HepG2 (cell line): ENCODE data around the gene AUNIP. TPM values are rescaled to one million over a fixed set of nuclear protein-coding genes. Genes with fewer than 3 reads are reported as not detected.

Source experiments
- ATAC-seq: fragments of 200-7000 bp; cut with Tn5 transposase; 3 replicates; pipeline ENCODE4 v1.9.1; 2020; ENCODE audit warnings: mild to moderate bottlenecking, moderate library complexity
- BruUV-seq: library from RNA; stranded (reverse); fragments of 400-500 nt; replicated peaks from 2 replicates; lab custom pipeline; 2021; lab: Mats Ljungman, UMichigan
- CTCF ChIA-PET: fragments of 300-600 bp; formaldehyde crosslinking; extraction: SDS; loops from one replicate; lab custom pipeline; 2021; ENCODE audit warnings: low total read pairs, inconsistent platforms, low intra/inter-chr PET ratio; lab: Yijun Ruan, JAX
- POLR2A ChIA-PET: fragments of 350-600 bp; sonication (Branson Sonifier 250); formaldehyde crosslinking; loops from one replicate; lab custom pipeline; 2020; ENCODE audit warnings: antibody characterized with exemption, inconsistent platforms; lab: Yijun Ruan, JAX
- DNase-seq: peaks from one replicate; pipeline ENCODE4 v3.0.0-alpha.2; 2015; ENCODE audit warnings: low spot score
- FAIRE-seq: peaks from 3 replicates; lab custom pipeline; 2011; peaks lifted over from hg19 to GRCh38; lab: Jason Lieb, UNC
- H2AFZ ChIP-seq: one replicate; pipeline ENCODE4 v1.6.1; 2011; ENCODE audit warnings: low read length, inconsistent platforms
- H3K27ac ChIP-seq: fragments of 300-600 bp; 3 replicates; pipeline ENCODE4 v1.8.0; 2011; ENCODE audit warnings: mixed run types, mild to moderate bottlenecking, mixed read lengths, low read length, inconsistent platforms; ENCODE audit not compliant: insufficient read depth; ENCODE audit errors: extremely low read length
- H3K27me3 ChIP-seq, 2 experiments: fragments of 200-600 bp in 1 of 2; 2 replicates in 1 of 2; 3 replicates in 1 of 2; pipeline versions ENCODE4 v1.6.0 to v1.8.0; 2011; ENCODE audit warnings: low read length in 2 of 2, mild to moderate bottlenecking in 2 of 2, moderate library complexity in 2 of 2, inconsistent platforms in 1 of 2; ENCODE audit not compliant: insufficient read depth in 2 of 2, control insufficient read depth in 1 of 2
- H3K36me3 ChIP-seq, 2 experiments: fragments of 200-600 bp in 1 of 2; replicated peaks in 1 of 2; 2 replicates in 1 of 2; 3 replicates in 1 of 2; pipeline versions ENCODE4 v1.5.1 to v1.8.0; 2011; ENCODE audit warnings: low read length in 2 of 2, inconsistent platforms in 1 of 2; ENCODE audit not compliant: insufficient read depth in 2 of 2, control insufficient read depth in 1 of 2
- H3K4me1 ChIP-seq: 2 replicates; pipeline ENCODE4 v1.5.1; 2012; ENCODE audit warnings: low read length, inconsistent platforms; ENCODE audit not compliant: insufficient read depth
- H3K4me2 ChIP-seq: 2 replicates; pipeline ENCODE4 v1.6.0; 2011; ENCODE audit warnings: low read depth, low read length, inconsistent platforms
- H3K4me3 ChIP-seq, 3 experiments: fragments of 200-600 bp in 1 of 3; sonication (generic), shearing (Covaris generic) in 1 of 3; replicated peaks in 1 of 3; 2 replicates each; pipeline ENCODE4 v1.5.1; 2011 to 2016; ENCODE audit warnings: low read length in 3 of 3, inconsistent platforms in 2 of 3, low read depth in 2 of 3, mild to moderate bottlenecking in 2 of 3, control low read depth in 1 of 3, mixed read lengths in 1 of 3; ENCODE audit not compliant: insufficient read depth in 1 of 3
- H3K79me2 ChIP-seq: one replicate; pipeline ENCODE4 v1.6.1; 2011; ENCODE audit warnings: low read length, inconsistent platforms; ENCODE audit not compliant: insufficient read depth
- H3K9ac ChIP-seq: 2 replicates; pipeline ENCODE4 v1.6.0; 2011; ENCODE audit warnings: mild to moderate bottlenecking, low read depth, low read length, inconsistent platforms; ENCODE audit not compliant: insufficient read depth
- H3K9me3 ChIP-seq: 2 replicates; pipeline ENCODE4 v1.5.1; 2012; ENCODE audit warnings: mild to moderate bottlenecking, low read length
- H4K20me1 ChIP-seq: 2 replicates; pipeline ENCODE4 v1.6.0; 2011; ENCODE audit warnings: inconsistent platforms, mild to moderate bottlenecking, low read length, moderate library complexity; ENCODE audit not compliant: insufficient read depth
- CENPT ChIP-seq: sonication (generic); formaldehyde crosslinking; IDR thresholded peaks from 2 replicates; pipeline ENCODE4 v1.8.0; 2022; ENCODE audit warnings: low read depth, mild to moderate bottlenecking, moderate library complexity, missing genetic modification reagents
- GABPB1 ChIP-seq: IDR thresholded peaks from 2 replicates; pipeline ENCODE4 v1.6.1; 2016; ENCODE audit warnings: mild to moderate bottlenecking, missing genetic modification reagents, moderate library complexity, missing compliant biosample characterization
- GATA4 ChIP-seq: sonication (generic); IDR thresholded peaks from 2 replicates; pipeline ENCODE4 v1.6.1; 2016; ENCODE audit warnings: antibody characterized with exemption, low read depth, borderline replicate concordance
- HDAC6 ChIP-seq: fragments of 200-600 bp; sonication (generic); IDR thresholded peaks from 2 replicates; pipeline ENCODE4 v1.7.0; 2017; ENCODE audit warnings: mild to moderate bottlenecking, antibody characterized with exemption, low read length, low read depth
- MAX ChIP-seq: IDR thresholded peaks from 2 replicates; pipeline ENCODE4 v1.6.1; 2012; ENCODE audit warnings: inconsistent platforms
- REL ChIP-seq: sonication (generic); formaldehyde crosslinking; conservative IDR thresholded peaks from 2 replicates; pipeline ENCODE4 v1.8.0; 2022; ENCODE audit warnings: mild to moderate bottlenecking, missing genetic modification reagents, moderate library complexity
- REXO4 ChIP-seq: sonication (generic); formaldehyde crosslinking; IDR thresholded peaks from 2 replicates; pipeline ENCODE4 v1.8.0; 2022; ENCODE audit warnings: missing genetic modification reagents, mild to moderate bottlenecking, borderline replicate concordance
- RFX5 ChIP-seq: IDR thresholded peaks from 2 replicates; pipeline ENCODE4 v1.6.1; 2011; ENCODE audit warnings: low read depth, low read length, improper control_type of control experiment
- ZBTB38 ChIP-seq: sonication (generic); formaldehyde crosslinking; IDR thresholded peaks from 2 replicates; pipeline ENCODE4 v1.5.1; 2020; ENCODE audit warnings: mild to moderate bottlenecking, missing genetic modification reagents
- ZBTB7B ChIP-seq: sonication (generic); formaldehyde crosslinking; IDR thresholded peaks from 2 replicates; pipeline ENCODE4 v1.4.0; 2020; ENCODE audit warnings: missing genetic modification reagents
- ZNF160 ChIP-seq: sonication (generic); formaldehyde crosslinking; IDR thresholded peaks from 2 replicates; pipeline ENCODE4 v1.8.0; 2022; ENCODE audit warnings: mild to moderate bottlenecking, inconsistent platforms, missing genetic modification reagents
- ZNF30 ChIP-seq: sonication (generic); formaldehyde crosslinking; IDR thresholded peaks from 2 replicates; pipeline ENCODE4 v1.5.0; 2020; ENCODE audit warnings: mild to moderate bottlenecking, missing genetic modification reagents
- ZNF547 ChIP-seq: sonication (generic); formaldehyde crosslinking; IDR thresholded peaks from 2 replicates; pipeline ENCODE4 v1.5.1; 2020; ENCODE audit warnings: mild to moderate bottlenecking, missing genetic modification reagents
- ZNF550 ChIP-seq: sonication (generic); formaldehyde crosslinking; IDR thresholded peaks from 2 replicates; pipeline ENCODE4 v1.4.0; 2020; ENCODE audit warnings: mild to moderate bottlenecking, missing genetic modification reagents, borderline replicate concordance
- ZNF678 ChIP-seq: sonication (generic); formaldehyde crosslinking; IDR thresholded peaks from 2 replicates; pipeline ENCODE4 v1.4.0; 2020; ENCODE audit warnings: mild to moderate bottlenecking, missing genetic modification reagents
- WGBS: methylation state at CpG from one replicate; pipeline ENCODE4 v1.1.6; 2017; ENCODE audit warnings: low lambda C conversion rate; 5-methylcytosine and 5-hydroxymethylcytosine counted together
- in situ Hi-C: cut with HindIII; loops from 2 replicates; pipeline ENCODE4 v1.10.0; 2017; ENCODE audit warnings: low pct_unique_long_range_greater_than_20kb; ENCODE audit not compliant: extremely low pct_ligation_motif_present
- intact Hi-C: fragments of 100-400 bp; cut with micrococcal nuclease; formaldehyde crosslinking; loops from one replicate; pipeline ENCODE4 v1.10.0; 2022; ENCODE audit not compliant: unreplicated experiment
- polyA plus RNA-seq, 8 experiments: library from polyadenylated mRNA; depleted of rRNA in 3 of 8; stranded (reverse) in 7 of 8; unstranded in 1 of 8; fragments of >200 nt; fragmentation: Illumina TruSeq in 4 of 8; extraction: Trizol in 4 of 8; gene quantifications; 2 replicates each; pipeline versions ENCODE4 v1.2.1 to v1.2.3, GENCODE V29; 2011 to 2016; ENCODE audit warnings: low read depth in 4 of 8, missing spikeins in 1 of 8, mixed read lengths in 1 of 8; ENCODE audit not compliant: insufficient read depth in 1 of 8
- total RNA-seq, 5 experiments: library from RNA; depleted of rRNA; stranded (reverse); fragments of >200 nt; fragmentation: Illumina TruSeq; extraction: Trizol; gene quantifications; 2 replicates each; pipeline ENCODE4 v1.2.3, GENCODE V29; 2016; ENCODE audit warnings: low read depth in 1 of 5
- TF ChIP-seq, protein P1 (sequence below): sonication (generic); formaldehyde crosslinking; IDR thresholded peaks from 2 replicates; pipeline ENCODE4 v1.5.1; 2020; ENCODE audit warnings: mild to moderate bottlenecking, moderate library complexity, missing genetic modification reagents
- TF ChIP-seq, protein P2 (sequence below): sonication (generic); formaldehyde crosslinking; IDR thresholded peaks from 2 replicates; pipeline ENCODE4 v1.4.0; 2020; ENCODE audit warnings: missing genetic modification reagents, borderline replicate concordance

AUNIP gene
- total and polyA plus RNA-seq, 2 of the 13 experiments (the other 11 are each of a cell fraction or from before 2014, with no cell fraction given) = 3.8 to 12.3 TPM

DNA sequence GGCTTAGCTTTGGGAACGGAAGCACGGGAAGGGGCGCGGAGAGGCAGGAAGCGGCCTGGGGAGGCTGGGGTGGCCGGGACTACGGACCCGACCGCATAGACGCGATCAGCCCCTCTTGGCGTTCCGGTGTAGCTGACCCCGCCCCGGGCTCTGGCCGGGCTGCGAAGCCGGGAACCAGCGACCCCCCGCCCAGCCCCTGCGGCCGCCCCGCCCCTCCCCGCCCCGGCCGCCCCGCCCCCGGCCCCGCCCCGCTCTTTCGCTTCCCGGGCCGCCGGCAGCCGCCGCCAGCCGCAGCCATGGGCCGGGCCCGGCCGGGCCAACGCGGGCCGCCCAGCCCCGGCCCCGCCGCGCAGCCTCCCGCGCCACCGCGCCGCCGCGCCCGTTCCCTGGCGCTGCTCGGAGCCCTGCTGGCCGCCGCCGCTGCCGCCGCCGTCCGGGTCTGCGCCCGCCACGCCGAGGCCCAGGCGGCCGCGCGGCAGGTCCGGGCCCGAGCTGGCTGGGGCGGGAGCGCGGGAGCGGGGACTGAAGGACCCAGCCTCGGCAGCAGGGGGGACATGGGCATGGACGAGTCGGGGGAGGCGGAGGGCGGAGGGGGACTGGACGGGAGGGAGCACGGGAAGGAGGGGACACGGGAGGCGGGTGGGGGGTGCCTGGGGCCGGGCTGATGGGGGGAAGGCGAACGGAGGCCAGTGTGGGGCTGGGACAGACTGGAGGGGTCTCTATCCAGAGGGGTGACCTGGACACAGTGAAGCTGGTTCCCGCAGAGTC is 59.1 kb downstream of the AUNIP start, which contains the start of gene SELENON (continued):
- TF ChIP-seq ZNF160 = no peak
- no peak for TF ChIP-seq GATA4
- peak; percentile 63; the same call in 1 of the 2 replicates for TF ChIP-seq GABPB1
- TF ChIP-seq ZNF678 (CRISPR knock-in tag) = 0 out of 2 replicates have a peak, but pooled peaks have one; percentile 50
- no peak for TF ChIP-seq ZNF550 (CRISPR knock-in tag)
- 0 out of 2 replicates have a peak, but pooled peaks have one; percentile 24 for TF ChIP-seq ZNF547
- TF ChIP-seq HDAC6 = no peak
- no peak for TF ChIP-seq REXO4 (CRISPR knock-in tag)
- TF ChIP-seq ZBTB38 (CRISPR knock-in tag) = 0 out of 2 replicates have a peak, but pooled peaks have one; percentile 25
- 0 out of 2 replicates have a peak, but pooled peaks have one; percentile 26 for TF ChIP-seq ZBTB7B (CRISPR knock-in tag)
- TF ChIP-seq RFX5 = no peak

DNA sequence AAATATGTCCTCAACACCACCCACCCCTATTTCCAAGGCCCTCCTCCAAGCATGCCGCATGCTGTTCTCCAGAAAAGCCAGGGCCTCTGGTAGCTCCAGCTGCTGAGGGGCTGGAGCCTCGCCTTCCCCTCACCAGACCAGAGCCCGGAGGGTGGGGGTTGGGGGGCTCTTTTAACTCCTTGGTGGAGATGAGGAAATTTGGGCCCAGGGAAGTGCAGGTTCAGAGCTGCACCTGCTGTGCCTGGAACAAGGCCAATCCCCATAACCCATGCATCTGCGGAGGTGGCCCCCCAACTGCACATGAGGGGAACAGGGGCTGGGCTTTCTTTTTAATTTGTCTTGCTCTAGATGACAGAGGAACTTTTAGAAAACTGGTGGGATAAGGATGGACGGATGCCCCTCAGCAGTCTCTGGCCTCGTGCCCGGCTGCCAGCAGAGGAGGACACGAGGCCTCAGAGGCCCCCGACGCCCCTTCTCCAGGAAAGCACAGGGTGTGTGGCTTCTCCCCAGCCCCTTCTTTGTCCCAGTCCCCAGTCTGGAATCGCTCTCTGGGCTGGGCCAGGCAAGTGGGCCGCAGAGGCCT is 59.8 kb downstream of the AUNIP start:
- intact Hi-C loops = loop anchor here (5.0 kb wide), 2 partner anchors 42 to 182 kb away; partner anchors contain the start of gene MAN1C1
- Histone ChIP-seq H3K27ac (no peak overlapping the region), H4K20me1 (no peaks in the 10 kb centered on the region), H3K9ac (peak overlapping the region; percentile 56; the same call in 1 of the 2 replicates), H3K27me3 (peaks cover 0 to 17% of the 10 kb centered on the region in 2 experiments; a peak in 2 of 5 replicates), H3K4me1 (peaks cover 26% of the 10 kb centered on the region), H3K4me3 (peak overlapping the region; percentile 40 to 74 (median 62); a peak in 4 of 6 replicates), H3K36me3 (no peaks in the 10 kb centered on the region), H3K4me2 (peak overlapping the region; percentile 76), H3K9me3 (no peaks in the 10 kb centered on the region), H2AFZ (no peak overlapping the region), H3K79me2 (no peaks in the 10 kb centered on the region)
- in situ Hi-C loops = loop anchor here (5.0 kb wide), 1 partner anchor 42 kb away; no protein-coding TSS in a partner anchor
- no peak for DNase-seq
- ChIA-PET CTCF (no interaction called here), POLR2A (interaction anchor here (1.0 to 1.1 kb wide), 3 partner anchors 20 to 190 kb away, joined by 3 read pairs; partner anchors contain the start of gene MTFR1L)
- ATAC-seq = no peak
- FAIRE-seq = no peak
- BruUV-seq = no TSS peak
- WGBS = 22% methylated on average over 6 of the region's 12 CpGs
- TF ChIP-seq ZBTB7B (CRISPR knock-in tag) = no peak
- TF ChIP-seq, protein P1, sequence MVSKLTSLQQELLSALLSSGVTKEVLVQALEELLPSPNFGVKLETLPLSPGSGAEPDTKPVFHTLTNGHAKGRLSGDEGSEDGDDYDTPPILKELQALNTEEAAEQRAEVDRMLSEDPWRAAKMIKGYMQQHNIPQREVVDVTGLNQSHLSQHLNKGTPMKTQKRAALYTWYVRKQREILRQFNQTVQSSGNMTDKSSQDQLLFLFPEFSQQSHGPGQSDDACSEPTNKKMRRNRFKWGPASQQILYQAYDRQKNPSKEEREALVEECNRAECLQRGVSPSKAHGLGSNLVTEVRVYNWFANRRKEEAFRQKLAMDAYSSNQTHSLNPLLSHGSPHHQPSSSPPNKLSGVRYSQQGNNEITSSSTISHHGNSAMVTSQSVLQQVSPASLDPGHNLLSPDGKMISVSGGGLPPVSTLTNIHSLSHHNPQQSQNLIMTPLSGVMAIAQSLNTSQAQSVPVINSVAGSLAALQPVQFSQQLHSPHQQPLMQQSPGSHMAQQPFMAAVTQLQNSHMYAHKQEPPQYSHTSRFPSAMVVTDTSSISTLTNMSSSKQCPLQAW = no peak
- TF ChIP-seq REL = no peak
- TF ChIP-seq, protein P2, sequence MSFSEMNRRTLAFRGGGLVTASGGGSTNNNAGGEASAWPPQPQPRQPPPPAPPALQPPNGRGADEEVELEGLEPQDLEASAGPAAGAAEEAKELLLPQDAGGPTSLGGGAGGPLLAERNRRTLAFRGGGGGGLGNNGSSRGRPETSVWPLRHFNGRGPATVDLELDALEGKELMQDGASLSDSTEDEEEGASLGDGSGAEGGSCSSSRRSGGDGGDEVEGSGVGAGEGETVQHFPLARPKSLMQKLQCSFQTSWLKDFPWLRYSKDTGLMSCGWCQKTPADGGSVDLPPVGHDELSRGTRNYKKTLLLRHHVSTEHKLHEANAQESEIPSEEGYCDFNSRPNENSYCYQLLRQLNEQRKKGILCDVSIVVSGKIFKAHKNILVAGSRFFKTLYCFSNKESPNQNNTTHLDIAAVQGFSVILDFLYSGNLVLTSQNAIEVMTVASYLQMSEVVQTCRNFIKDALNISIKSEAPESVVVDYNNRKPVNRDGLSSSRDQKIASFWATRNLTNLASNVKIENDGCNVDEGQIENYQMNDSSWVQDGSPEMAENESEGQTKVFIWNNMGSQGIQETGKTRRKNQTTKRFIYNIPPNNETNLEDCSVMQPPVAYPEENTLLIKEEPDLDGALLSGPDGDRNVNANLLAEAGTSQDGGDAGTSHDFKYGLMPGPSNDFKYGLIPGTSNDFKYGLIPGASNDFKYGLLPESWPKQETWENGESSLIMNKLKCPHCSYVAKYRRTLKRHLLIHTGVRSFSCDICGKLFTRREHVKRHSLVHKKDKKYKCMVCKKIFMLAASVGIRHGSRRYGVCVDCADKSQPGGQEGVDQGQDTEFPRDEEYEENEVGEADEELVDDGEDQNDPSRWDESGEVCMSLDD = no peak
- TF ChIP-seq CENPT (CRISPR knock-in tag) = no peak
- 0 out of 2 replicates have a peak, but pooled peaks have one; percentile 46 for TF ChIP-seq ZNF30 (CRISPR knock-in tag)
- TF ChIP-seq MAX = peak; percentile 29; the same call in 1 of the 2 replicates
- no peak for TF ChIP-seq HDAC6
